ENCODE results near the gene SPRY1.

GRCh38 chr4:123393721-123394120 is 2.9 kb upstream of the SPRY1 start:
- TF ChIP-seq CHD2 (IDR thresholded peaks at IDR 0.05; ENCODE audit: low read length, partially characterized antibody): no peak
- no peak for TF ChIP-seq POLR2A (IDR thresholded peaks at IDR 0.05; ENCODE audit: low read length)
- TF ChIP-seq CTCF (IDR thresholded peaks at IDR 0.05): no peak
- TF ChIP-seq REST (IDR thresholded peaks at IDR 0.05): no peak
- TF ChIP-seq NPAS2 (CRISPR knock-in tag; IDR thresholded peaks at IDR 0.05; ENCODE audit: borderline replicate concordance): no peak
- TF ChIP-seq RCOR1 (IDR thresholded peaks at IDR 0.05; ENCODE audit: low read depth, low read length): no peak
- TF ChIP-seq JUNB (IDR thresholded peaks at IDR 0.05): no peak
- no peak for TF ChIP-seq POLR2AphosphoS2 (conservative IDR thresholded peaks at IDR 0.05; ENCODE audit: low read length)
- TF ChIP-seq ZNF302 (CRISPR knock-in tag; IDR thresholded peaks at IDR 0.05): no peak
- TF ChIP-seq RAD21 (conservative IDR thresholded peaks at IDR 0.05 in 1 of 2, IDR thresholded peaks at IDR 0.05 in 1 of 2): no peak
- no peak for TF ChIP-seq MYC (IDR thresholded peaks at IDR 0.05; ENCODE audit: borderline replicate concordance, low read length)
- no peak for TF ChIP-seq RARB (CRISPR knock-in tag; IDR thresholded peaks at IDR 0.05)
- no peak for TF ChIP-seq MAX (IDR thresholded peaks at IDR 0.05)
- no peak for TF ChIP-seq ELK1 (IDR thresholded peaks at IDR 0.05; ENCODE audit: low read depth, low read length)

Measured in A549 (cell line).